Neural crest cell (in vitro differentiated cells): ENCODE results near the gene BRS3. TPM values are rescaled to one million over a fixed set of nuclear protein-coding genes. Genes with fewer than 3 reads are reported as not detected.

Experiments
- DNase-seq: peaks from one replicate; pipeline ENCODE4 v3.0.0; 2021; ENCODE audit warnings: low read depth, mixed read lengths, low spot score
- H3K27ac Mint-ChIP-seq: one replicate; pipeline ENCODE4 v1.8.0; 2021; ENCODE audit warnings: mild to moderate bottlenecking, mixed read lengths; ENCODE audit not compliant: unreplicated experiment
- H3K27me3 Mint-ChIP-seq: 2 replicates; pipeline ENCODE4 v1.8.0; 2021; ENCODE audit warnings: low read depth, mild to moderate bottlenecking, mixed read lengths
- H3K36me3 Mint-ChIP-seq: 2 replicates; pipeline ENCODE4 v1.8.0; 2021; ENCODE audit warnings: low read depth, mild to moderate bottlenecking, mixed read lengths
- H3K4me1 Mint-ChIP-seq: 2 replicates; pipeline ENCODE4 v1.8.0; 2021; ENCODE audit warnings: mixed read lengths
- H3K4me3 Mint-ChIP-seq: one replicate; pipeline ENCODE4 v1.8.0; 2021; ENCODE audit warnings: mild to moderate bottlenecking, mixed read lengths
- H3K9me3 Mint-ChIP-seq: 2 replicates; pipeline ENCODE4 v1.8.0; 2021; ENCODE audit warnings: mixed read lengths
- CTCF ChIP-seq: fragments of 200-600 bp; sonication (generic); conservative IDR thresholded peaks from 2 replicates; pipeline ENCODE4 v1.5.0; 2021; ENCODE audit warnings: antibody characterized with exemption, mild to moderate bottlenecking
- total RNA-seq: library from RNA; stranded (reverse); gene quantifications from 2 replicates; pipeline ENCODE4 v1.2.1, GENCODE V29; 2021

The BRS3 gene
- total RNA-seq, 1 donor from 2014 or later, result not detected

GRCh38 chrX:136457303-136457917, 30.3 kb upstream of the BRS3 start:
- TF ChIP-seq CTCF, result no peak
- Mint-ChIP-seq H3K4me3 (no peak overlapping the region), H3K27me3 (no peaks in the 10 kb centered on the region), H3K4me1 (no peaks in the 10 kb centered on the region), H3K36me3 (no peaks in the 10 kb centered on the region), H3K9me3 (peaks cover 3% of the 10 kb centered on the region), H3K27ac (no peak overlapping the region)
- DNase-seq, result no peak

- H3K9me3 Mint-ChIP-seq, result peaks cover 7% of the 10 kb centered on the region
- H3K27ac Mint-ChIP-seq, result no peak overlapping the region
- no peak overlapping the region for H3K4me3 Mint-ChIP-seq
- H3K27me3 Mint-ChIP-seq, result no peaks in the 10 kb centered on the region
- no peaks in the 10 kb centered on the region for H3K4me1 Mint-ChIP-seq
- DNase-seq, result no peak
- no peak for TF ChIP-seq CTCF
- H3K36me3 Mint-ChIP-seq, result no peaks in the 10 kb centered on the region
Observed at GRCh38 chrX:136464589-136464988, 23.2 kb upstream of the BRS3 start.

GRCh38 chrX:136467303-136467702, 20.4 kb upstream of the BRS3 start:
- no peak for DNase-seq
- Mint-ChIP-seq H3K9me3 (peaks cover 9% of the 10 kb centered on the region), H3K27me3 (peaks cover 2% of the 10 kb centered on the region), H3K4me1 (no peaks in the 10 kb centered on the region), H3K4me3 (no peak overlapping the region), H3K36me3 (no peaks in the 10 kb centered on the region), H3K27ac (no peak overlapping the region)
- TF ChIP-seq CTCF, result no peak

- peaks cover 2% of the 10 kb centered on the region for H3K27me3 Mint-ChIP-seq
- H3K36me3 Mint-ChIP-seq, result no peaks in the 10 kb centered on the region
- no peak for DNase-seq
- no peak overlapping the region for H3K4me3 Mint-ChIP-seq
- peaks cover 9% of the 10 kb centered on the region for H3K9me3 Mint-ChIP-seq
- no peak for TF ChIP-seq CTCF
- H3K4me1 Mint-ChIP-seq, result no peaks in the 10 kb centered on the region
- H3K27ac Mint-ChIP-seq, result no peak overlapping the region
Observed at GRCh38 chrX:136468391-136469103, 19.2 kb upstream of the BRS3 start.

- DNase-seq, result no peak
- Mint-ChIP-seq H3K4me1 (no peaks in the 10 kb centered on the region), H3K9me3 (peaks cover 7% of the 10 kb centered on the region), H3K4me3 (no peak overlapping the region), H3K36me3 (no peaks in the 10 kb centered on the region), H3K27ac (no peak overlapping the region), H3K27me3 (peaks cover 2% of the 10 kb centered on the region)
- no peak for TF ChIP-seq CTCF
Observed at GRCh38 chrX:136473663-136474062, 14.1 kb upstream of the BRS3 start.
